ENCODE measurements around the gene GHRL.
"Not testable (repeated sequence)": the region's sequence is repeated elsewhere in the genome, so short reads cannot be mapped to it uniquely, and the experiment has no call there.

The GHRL gene

DNA sequence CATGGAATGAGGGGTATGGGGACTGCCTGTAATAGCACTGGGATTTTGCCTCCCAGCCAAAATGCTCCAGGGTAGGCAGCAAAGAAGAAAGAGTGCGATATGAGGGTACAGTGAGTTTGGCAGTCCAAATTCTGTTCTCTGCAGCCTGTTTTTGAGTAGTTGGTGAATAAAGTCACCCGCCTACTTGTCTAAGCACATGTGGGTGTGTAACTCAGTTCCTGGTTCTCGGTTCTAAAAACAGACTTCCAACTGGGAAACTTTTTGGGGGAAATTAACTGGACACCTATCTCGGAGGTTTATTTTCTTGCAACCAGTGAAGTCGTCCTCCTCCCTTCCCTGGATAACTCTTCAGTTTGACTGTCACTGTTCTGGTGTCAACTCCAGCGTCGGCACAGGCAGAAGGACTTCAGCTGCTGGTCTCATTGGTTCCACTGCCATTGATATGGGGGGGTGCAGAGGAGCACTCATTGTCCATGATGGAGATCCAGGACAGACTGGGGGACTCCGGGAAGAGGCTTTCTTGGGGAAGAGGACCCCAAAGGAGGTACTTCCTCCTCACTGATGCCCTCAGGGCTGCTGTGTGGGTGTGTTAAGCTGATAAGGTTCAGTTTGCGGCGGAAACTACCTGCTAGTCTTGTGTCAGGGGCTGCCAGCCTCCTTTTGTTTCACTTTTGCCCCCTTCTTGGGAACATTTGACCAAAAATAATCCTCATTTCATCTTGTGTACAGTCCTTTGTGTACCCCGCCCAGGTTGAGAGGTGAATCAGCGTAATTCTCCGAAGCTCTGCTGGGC, 13.2 kb downstream of the GHRL start:
- POLR2A ChIA-PET: no interaction called here
- CTCF ChIA-PET: interaction anchor here (2.4 kb wide), 2 partner anchors 10 to 16 kb away, joined by 5 to 7 read pairs; no protein-coding TSS in a partner anchor
- TF ChIP-seq, protein P1, sequence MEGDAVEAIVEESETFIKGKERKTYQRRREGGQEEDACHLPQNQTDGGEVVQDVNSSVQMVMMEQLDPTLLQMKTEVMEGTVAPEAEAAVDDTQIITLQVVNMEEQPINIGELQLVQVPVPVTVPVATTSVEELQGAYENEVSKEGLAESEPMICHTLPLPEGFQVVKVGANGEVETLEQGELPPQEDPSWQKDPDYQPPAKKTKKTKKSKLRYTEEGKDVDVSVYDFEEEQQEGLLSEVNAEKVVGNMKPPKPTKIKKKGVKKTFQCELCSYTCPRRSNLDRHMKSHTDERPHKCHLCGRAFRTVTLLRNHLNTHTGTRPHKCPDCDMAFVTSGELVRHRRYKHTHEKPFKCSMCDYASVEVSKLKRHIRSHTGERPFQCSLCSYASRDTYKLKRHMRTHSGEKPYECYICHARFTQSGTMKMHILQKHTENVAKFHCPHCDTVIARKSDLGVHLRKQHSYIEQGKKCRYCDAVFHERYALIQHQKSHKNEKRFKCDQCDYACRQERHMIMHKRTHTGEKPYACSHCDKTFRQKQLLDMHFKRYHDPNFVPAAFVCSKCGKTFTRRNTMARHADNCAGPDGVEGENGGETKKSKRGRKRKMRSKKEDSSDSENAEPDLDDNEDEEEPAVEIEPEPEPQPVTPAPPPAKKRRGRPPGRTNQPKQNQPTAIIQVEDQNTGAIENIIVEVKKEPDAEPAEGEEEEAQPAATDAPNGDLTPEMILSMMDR (IDR thresholded peaks at IDR 0.05; ENCODE audit: control extremely low read depth, extremely low read depth, low read depth, missing control alignments): no peak
- no peak for DNase-seq (ENCODE audit: extremely low spot score)

DNA sequence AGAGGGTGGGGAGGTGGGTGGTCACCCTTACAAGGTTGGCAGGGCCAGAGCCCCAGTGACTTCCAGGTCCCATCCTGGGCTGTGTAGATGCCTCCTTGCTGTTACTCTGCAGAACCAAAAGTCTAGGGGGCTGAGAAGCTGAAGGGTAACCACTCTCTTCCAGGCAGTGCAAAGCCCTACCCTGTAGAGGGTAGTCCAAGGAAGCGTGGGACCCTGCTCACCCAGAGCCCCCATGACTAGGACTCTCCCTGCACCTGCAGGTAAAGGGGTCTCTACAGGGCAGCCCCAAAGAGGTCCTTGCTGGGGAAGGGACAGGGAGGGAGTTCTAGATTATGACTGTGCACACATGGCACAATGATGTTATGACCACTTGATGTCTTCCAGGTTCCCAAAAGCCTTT, 14.2 kb downstream of the GHRL start:
- DNase-seq (ENCODE audit: extremely low spot score): no peak
- ChIA-PET POLR2A (no interaction called here), CTCF (no interaction called here)
- TF ChIP-seq, protein P1 (IDR thresholded peaks at IDR 0.05; ENCODE audit: control extremely low read depth, extremely low read depth, low read depth, missing control alignments): no peak

DNA sequence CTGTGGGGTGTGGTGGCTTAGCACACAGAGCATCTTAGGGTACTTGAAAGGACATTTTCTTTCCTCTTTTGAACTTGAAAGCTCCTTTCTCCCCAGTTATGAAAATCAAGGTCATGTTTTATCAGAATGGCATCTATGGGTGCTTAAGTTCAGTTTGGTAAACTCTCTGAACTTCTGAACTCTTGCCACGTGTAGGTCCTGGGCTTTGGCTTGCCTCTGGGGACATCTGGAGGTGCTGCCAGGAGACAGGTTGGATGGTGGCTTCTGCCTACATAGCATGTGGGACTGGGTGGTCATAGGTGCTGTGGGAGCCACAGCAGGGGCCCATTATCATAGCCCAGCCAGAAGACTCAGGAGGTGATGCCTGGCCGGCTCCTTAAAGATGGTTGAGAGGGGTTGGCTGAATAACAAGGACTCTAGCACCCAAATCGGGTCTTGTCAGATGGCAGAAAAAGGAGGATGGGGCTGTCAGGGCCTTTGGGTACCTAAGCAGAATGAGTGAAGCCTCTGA, 15.6 kb downstream of the GHRL start:
- POLR2A ChIA-PET: no interaction called here

DNA sequence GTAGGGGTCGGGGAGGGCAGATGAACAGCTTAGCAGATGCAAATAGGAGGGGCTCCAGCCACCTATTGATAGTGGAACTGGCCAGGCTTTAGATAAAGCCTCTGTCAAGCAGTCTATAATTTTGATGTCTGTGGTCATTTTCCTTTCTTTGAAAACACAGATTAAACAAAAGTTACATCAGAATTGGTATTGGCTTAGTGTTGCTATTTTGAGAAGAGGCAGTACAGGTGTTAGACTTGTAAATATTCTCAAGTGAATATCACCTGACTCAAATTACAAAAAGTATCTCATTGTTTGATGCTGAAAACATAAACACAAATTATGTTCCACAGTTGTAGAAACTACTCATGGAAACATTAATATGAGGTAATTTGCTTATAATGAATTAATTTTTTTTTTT, 18.1 kb downstream of the GHRL start:
- TF ChIP-seq, protein P1 (IDR thresholded peaks at IDR 0.05; ENCODE audit: control extremely low read depth, extremely low read depth, low read depth, missing control alignments): no peak
- ChIA-PET POLR2A (no interaction called here), CTCF (interaction anchor here (0.8 to 4.8 kb wide), 5 partner anchors 9 to 88 kb away, joined by 3 to 16 read pairs (median 5); no protein-coding TSS in a partner anchor)
- DNase-seq (ENCODE audit: extremely low spot score): no peak

More for the DNA sequence above, 15.6 kb downstream of the GHRL start:
- no peak for DNase-seq (ENCODE audit: extremely low spot score)
- TF ChIP-seq, protein P1 (IDR thresholded peaks at IDR 0.05; ENCODE audit: control extremely low read depth, extremely low read depth, low read depth, missing control alignments): no peak
- CTCF ChIA-PET: interaction anchor here (2.3 kb wide), 1 partner anchor 10 kb away, joined by 7 read pairs; no protein-coding TSS in a partner anchor

GRCh38 chr3:10273702-10274305, 18.9 kb downstream of the GHRL start:
- CTCF ChIA-PET: interaction anchor here (0.8 to 4.8 kb wide), 5 partner anchors 9 to 88 kb away, joined by 3 to 16 read pairs (median 5); no protein-coding TSS in a partner anchor
- TF ChIP-seq, protein P1 (IDR thresholded peaks at IDR 0.05; ENCODE audit: control extremely low read depth, extremely low read depth, low read depth, missing control alignments): no peak
- POLR2A ChIA-PET: no interaction called here
- DNase-seq (ENCODE audit: extremely low spot score): no peak

- TF ChIP-seq, protein P1 (IDR thresholded peaks at IDR 0.05; ENCODE audit: control extremely low read depth, extremely low read depth, low read depth, missing control alignments): no peak
- no peak for DNase-seq (ENCODE audit: extremely low spot score)
- POLR2A ChIA-PET: interaction anchor here (0.7 kb wide), 1 partner anchor 1307 kb away, joined by 3 read pairs; no protein-coding TSS in a partner anchor
- CTCF ChIA-PET: interaction anchor here (0.8 to 4.8 kb wide), 4 partner anchors 9 to 340 kb away, joined by 4 to 16 read pairs (median 5); no protein-coding TSS in a partner anchor
Measured at GRCh38 chr3:10272977-10273376, 19.8 kb downstream of the GHRL start.

DNA sequence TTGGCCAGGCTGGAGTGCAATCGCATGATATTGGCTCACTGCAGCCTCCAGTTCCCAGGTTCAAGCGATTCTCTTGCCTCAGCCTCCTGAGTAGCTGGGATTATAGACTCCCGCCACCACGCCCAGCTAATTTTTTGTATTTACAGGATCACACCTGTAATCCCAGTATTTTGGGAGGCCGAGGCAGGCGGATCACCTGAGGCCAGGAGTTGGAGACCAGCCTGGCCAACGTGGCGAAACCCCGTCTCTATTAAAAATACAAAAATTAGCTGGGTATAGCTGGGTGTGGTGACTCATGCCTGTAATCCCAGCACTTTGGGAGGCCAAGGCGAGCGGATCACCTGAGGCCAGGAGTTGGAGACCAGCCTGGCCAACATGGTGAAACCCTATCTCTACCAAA, 20.3 kb downstream of the GHRL start:
- ChIA-PET POLR2A (interaction anchor here (0.7 kb wide), 1 partner anchor 1306 kb away, joined by 3 read pairs; no protein-coding TSS in a partner anchor), CTCF (interaction anchor here (0.8 to 4.8 kb wide), 5 partner anchors 9 to 340 kb away, joined by 3 to 16 read pairs (median 4); no protein-coding TSS in a partner anchor)
- not testable (repeated sequence) for DNase-seq (ENCODE audit: extremely low spot score)

Measured in GM10248 (cell line).